Heart left ventricle (tissue), 16 donors: ENCODE data around the gene TADA3. TPM values are rescaled to one million over a fixed set of nuclear protein-coding genes. Genes with fewer than 3 reads are reported as not detected.

Experiments used
- ATAC-seq, 4 donors: fragments of 200-7000 bp; cut with Tn5 transposase; one replicate each; pipeline ENCODE4 v1.9.1; 2020 to 2022; ENCODE audit warnings: moderate library complexity in 4 of 4, mild to moderate bottlenecking in 3 of 4, moderate number of reproducible peaks in 1 of 4
- DNase-seq, 5 donors: peaks; one replicate each; pipeline ENCODE4 v3.0.0-alpha.2; 2020
- H3K27ac ChIP-seq, 12 donors: fragments of 200-600 bp; sonication (generic) in 4 of 12; one replicate each; pipeline versions ENCODE4 v1.5.0 to v1.8.0; 2016 to 2022; ENCODE audit warnings: mild to moderate bottlenecking in 2 of 12
- H3K27me3 ChIP-seq, 9 donors: fragments of 200-600 bp; sonication (generic) in 2 of 9; one replicate each; pipeline versions ENCODE4 v1.5.1 to v1.8.0; 2016 to 2022; ENCODE audit warnings: mild to moderate bottlenecking in 3 of 9
- H3K36me3 ChIP-seq, 9 donors: fragments of 200-600 bp; sonication (generic) in 2 of 9; one replicate each; pipeline versions ENCODE4 v1.5.0 to v1.8.0; 2018 to 2022; ENCODE audit warnings: mild to moderate bottlenecking in 2 of 9
- H3K4me1 ChIP-seq, 12 donors: fragments of 200-600 bp; sonication (generic) in 4 of 12; one replicate each; pipeline versions ENCODE4 v1.5.0 to v1.8.0; 2016 to 2022; ENCODE audit warnings: mild to moderate bottlenecking in 3 of 12
- H3K4me3 ChIP-seq, 12 donors: fragments of 200-600 bp; sonication (generic) in 4 of 12; one replicate each; pipeline versions ENCODE4 v1.5.0 to v1.8.0; 2017 to 2022; ENCODE audit warnings: mild to moderate bottlenecking in 9 of 12, moderate library complexity in 4 of 12
- H3K9me3 ChIP-seq, 12 donors: fragments of 200-600 bp; sonication (generic) in 4 of 12; one replicate each; pipeline versions ENCODE4 v1.5.0 to v1.8.0; 2016 to 2022; ENCODE audit warnings: mild to moderate bottlenecking in 1 of 12
- CTCF ChIP-seq, 12 donors: fragments of 200-600 bp; sonication (generic) in 4 of 12; IDR thresholded peaks; one replicate each; pipeline versions ENCODE4 v1.5.0 to v1.8.0; 2018 to 2022; ENCODE audit warnings: antibody characterized with exemption in 12 of 12, mild to moderate bottlenecking in 5 of 12
- POLR2A ChIP-seq, 2 donors: fragments of 450-650 bp; IDR thresholded peaks; one replicate each; pipeline ENCODE4 v1.6.1; 2017; ENCODE audit warnings: antibody characterized with exemption in 2 of 2, mild to moderate bottlenecking in 2 of 2, moderate library complexity in 2 of 2
- WGBS, 4 donors: extraction: QIAGEN DNeasy Blood & Tissue Kit in 2 of 4; methylation state at CpG; one replicate each; pipeline versions ENCODE4 v1.1.5 to v1.1.7; 2013 to 2018; 5-methylcytosine and 5-hydroxymethylcytosine counted together
- intact Hi-C, 10 donors: fragments of 100-400 bp; cut with DNase I; formaldehyde crosslinking; loops; one replicate each; pipeline versions ENCODE4 v1.11.1 to v1.14.2; 2022
- polyA plus RNA-seq, 2 donors: library from polyadenylated mRNA; stranded (reverse); fragments of 200-250 nt; gene quantifications; one replicate each; pipeline ENCODE4 v1.2.3, GENCODE V29; 2013
- total RNA-seq, 9 donors: library from RNA; depleted of rRNA in 2 of 9; stranded (reverse); fragments of >200 nt in 2 of 9; fragmentation: NEBNext Ultra II Directional in 3 of 9; extraction: Animal tissue kit (Norgen Biotek cat#: 25700) in 3 of 9; gene quantifications; one replicate each; pipeline versions ENCODE4 v1.1.0 to v1.2.4, GENCODE V29; 2016 to 2023
- donor health status: ischemic (EF 13 %, LVEDD 7.1; RV severe dilation, severe dysfunction).
- donor health status: healthy with polysubstance abuse.
- donor health status: DM: no; HTN: yes; CAD: no.
- donor health status: DM: no; HTN: no; CAD: no.
- donor health status: ischemic (EF 25% LVEDD 6.9; RV normal size, moderate dysfunction).
- donor health status: ischemic (EF 25% LVEDD 5.7; RV mildly dilated, moderate dysfunction).
- donor health status: healthy.
- donor health status: DM: yes; HTN: yes; CAD: no.
- donor health status: ischemic (EF 35%, LVEDD 5.7; RV mildly dilated, moderate dysfunction).
- donor health status: nonischemic (EF 11% LVEDD 7.7; RV severe dilation, severe dysfunction).
- donor health status: DM: yes; HTN: yes; CAD: no.
- donor health status: PGD.
- donor health status: ischemic (EF 29% LVEDD 5.4; RV normal size, mild dysfunction).
- donor health status: nonischemic (EF 23%, LVEDD 6.1; RV moderate dilation, normal function).

The TADA3 gene
- total and polyA plus RNA-seq, 11 donors = 32.8 to 61.5 (median 45.9) TPM

GRCh38 chr3:9745521-9745920, 46.8 kb downstream of the TADA3 start:
- peaks cover 0 to 13% (median 9%) of the 10 kb centered on the region in 12 donors for H3K4me1 ChIP-seq
- WGBS, 4 donors = 91 to 94% (median 93%) methylated on average over 7 to 12 of the region's 12 CpGs
- H3K9me3 ChIP-seq = no peaks in the 10 kb centered on the region
- ATAC-seq (no peak), DNase-seq (no peak)
- H3K36me3 ChIP-seq = peaks cover 0 to 83% (median 77%) of the 10 kb centered on the region in 9 donors
- no peak overlapping the region for H3K4me3 ChIP-seq
- TF ChIP-seq POLR2A (IDR thresholded peaks at IDR 0.05) = no peak
- no peak for TF ChIP-seq CTCF (IDR thresholded peaks at IDR 0.05)
- H3K27me3 ChIP-seq = no peaks in the 10 kb centered on the region
- no peak overlapping the region for H3K27ac ChIP-seq
- intact Hi-C loops = loop anchor here in 2 of 10 donors (5.0 to 10.0 kb wide), 2 partner anchors 88 to 241 kb away; no protein-coding TSS in a partner anchor

GRCh38 chr3:9744162-9744561, 48.1 kb downstream of the TADA3 start:
- TF ChIP-seq CTCF (IDR thresholded peaks at IDR 0.05) = no peak
- no peak for TF ChIP-seq POLR2A (IDR thresholded peaks at IDR 0.05)
- Histone ChIP-seq H3K27me3 (no peaks in the 10 kb centered on the region), H3K27ac (no peak overlapping the region), H3K4me3 (no peak overlapping the region), H3K4me1 (peaks cover 0 to 7% (median 3%) of the 10 kb centered on the region in 12 donors), H3K36me3 (peaks cover 3 to 96% (median 91%) of the 10 kb centered on the region in 9 donors), H3K9me3 (no peaks in the 10 kb centered on the region)
- intact Hi-C loops = loop anchor here in 1 of 10 donors (10.0 kb wide), 1 partner anchor 239 kb away; no protein-coding TSS in a partner anchor
- WGBS, 4 donors = 96 to 98% (median 97%) methylated on average over 13 of the region's 13 CpGs
- no peak for DNase-seq
- ATAC-seq = no peak

DNA sequence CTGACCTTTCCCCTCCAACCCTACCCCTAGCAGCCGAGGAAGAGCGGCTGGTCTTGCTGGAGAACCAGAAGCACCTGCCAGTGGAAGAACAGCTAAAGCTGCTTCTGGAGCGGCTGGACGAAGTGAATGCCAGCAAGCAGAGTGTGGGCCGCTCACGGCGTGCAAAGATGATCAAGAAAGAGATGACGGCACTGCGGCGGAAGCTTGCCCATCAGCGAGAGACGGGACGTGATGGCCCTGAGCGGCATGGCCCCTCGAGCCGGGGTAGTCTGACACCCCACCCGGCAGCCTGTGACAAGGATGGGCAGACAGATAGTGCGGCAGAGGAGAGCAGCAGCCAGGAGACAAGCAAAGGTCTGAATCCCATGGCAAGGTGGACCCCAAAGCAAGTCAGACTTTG, 48.7 kb downstream of the TADA3 start:
- TF ChIP-seq CTCF (IDR thresholded peaks at IDR 0.05) (no peak), POLR2A (IDR thresholded peaks at IDR 0.05) (no peak)
- H3K9me3 ChIP-seq = no peaks in the 10 kb centered on the region
- no peak for DNase-seq
- H3K4me1 ChIP-seq = peaks cover 0 to under 1% (median 0%) of the 10 kb centered on the region in 12 donors
- 94 to 97% (median 96%) methylated on average over 18 of the region's 18 CpGs for WGBS, 4 donors
- no peak overlapping the region for H3K4me3 ChIP-seq
- H3K27ac ChIP-seq = no peak overlapping the region
- H3K27me3 ChIP-seq = no peaks in the 10 kb centered on the region
- no peak for ATAC-seq
- intact Hi-C loops = loop anchor here in 1 of 10 donors (10.0 kb wide), 1 partner anchor 239 kb away; no protein-coding TSS in a partner anchor
- H3K36me3 ChIP-seq = peaks cover 3 to 100% (median 97%) of the 10 kb centered on the region in 9 donors

- 97 to 100% (median 100%) methylated on average over 1 of the region's 1 CpG for WGBS, 4 donors
- ATAC-seq = no peak
- peaks cover 3 to 100% (median 100%) of the 10 kb centered on the region in 9 donors for H3K36me3 ChIP-seq
These were observed 49.7 kb downstream of the TADA3 start for GRCh38 chr3:9742560-9742959.

More at GRCh38 chr3:9742560-9742959, 49.7 kb downstream of the TADA3 start:
- Histone ChIP-seq H3K27ac (no peak overlapping the region), H3K4me3 (no peak overlapping the region), H3K9me3 (no peaks in the 10 kb centered on the region), H3K4me1 (peaks cover 0 to 3% (median 0%) of the 10 kb centered on the region in 12 donors), H3K27me3 (no peaks in the 10 kb centered on the region)
- DNase-seq = no peak
- intact Hi-C loops = loop anchor here in 1 of 10 donors (10.0 kb wide), 1 partner anchor 238 kb away; no protein-coding TSS in a partner anchor
- TF ChIP-seq POLR2A (IDR thresholded peaks at IDR 0.05) (no peak), CTCF (IDR thresholded peaks at IDR 0.05) (no peak)
